ENCODE data around the gene ATP8A1.
"Not testable (repeated sequence)": the region's sequence is repeated elsewhere in the genome, so short reads cannot be mapped to it uniquely, and the experiment has no call there.

The ATP8A1 gene

DNA sequence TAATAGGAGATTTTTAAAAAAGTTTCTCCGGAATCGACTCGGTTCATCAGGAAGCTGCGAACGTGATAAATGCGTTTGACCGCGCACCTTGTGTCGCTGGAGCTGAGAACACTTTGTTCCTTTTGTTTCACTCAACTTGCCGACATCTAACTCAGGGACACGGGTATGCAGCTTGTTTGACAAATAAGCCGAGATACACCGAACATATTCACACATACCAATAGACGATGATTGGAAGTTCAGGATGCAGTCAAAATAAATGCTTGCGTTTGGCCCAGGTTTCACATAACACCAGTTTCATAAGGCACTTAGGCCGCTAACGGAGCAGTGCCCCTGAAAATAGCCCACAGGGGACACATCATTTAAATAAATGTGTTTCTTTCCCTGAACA lies 260.5 kb downstream of the ATP8A1 start:
- Histone ChIP-seq H3K4me3 (ENCODE audit: low read length) (no peak overlapping the region), H3K27me3 (ENCODE audit: control insufficient read depth, insufficient read depth, low read length) (peaks cover 68% of the 10 kb centered on the region), H3K9ac (ENCODE audit: low read depth, low read length) (no peak overlapping the region), H3K4me2 (ENCODE audit: low read length) (peak overlapping the region; percentile 80), H3K4me1 (ENCODE audit: control insufficient read depth, insufficient read depth, low read length) (peaks cover 7% of the 10 kb centered on the region), H3K36me3 (ENCODE audit: insufficient read depth, low read length) (no peaks in the 10 kb centered on the region), H3K9me3 (replicated peaks; ENCODE audit: low read length) (no peaks in the 10 kb centered on the region)

GRCh38 chr4:42395595-42395994 lies 261.3 kb downstream of the ATP8A1 start:
- Histone ChIP-seq H3K9ac (ENCODE audit: low read depth, low read length) (no peak overlapping the region), H3K4me1 (ENCODE audit: control insufficient read depth, insufficient read depth, low read length) (peaks cover 7% of the 10 kb centered on the region), H3K36me3 (ENCODE audit: insufficient read depth, low read length) (no peaks in the 10 kb centered on the region), H3K9me3 (replicated peaks; ENCODE audit: low read length) (no peaks in the 10 kb centered on the region), H3K4me2 (ENCODE audit: low read length) (no peak overlapping the region), H3K4me3 (ENCODE audit: low read length) (no peak overlapping the region), H3K27me3 (ENCODE audit: control insufficient read depth, insufficient read depth, low read length) (peaks cover 60% of the 10 kb centered on the region)

GRCh38 chr4:42392436-42392835 lies 264.5 kb downstream of the ATP8A1 start:
- Histone ChIP-seq H3K36me3 (ENCODE audit: insufficient read depth, low read length) (no peaks in the 10 kb centered on the region), H3K9ac (ENCODE audit: low read depth, low read length) (no peak overlapping the region), H3K9me3 (replicated peaks; ENCODE audit: low read length) (no peaks in the 10 kb centered on the region), H3K4me2 (ENCODE audit: low read length) (no peak overlapping the region), H3K4me1 (ENCODE audit: control insufficient read depth, insufficient read depth, low read length) (no peaks in the 10 kb centered on the region), H3K4me3 (ENCODE audit: low read length) (no peak overlapping the region), H3K27me3 (ENCODE audit: control insufficient read depth, insufficient read depth, low read length) (peaks cover 28% of the 10 kb centered on the region)

GRCh38 chr4:42391981-42392380 lies 264.9 kb downstream of the ATP8A1 start:
- no peaks in the 10 kb centered on the region for H3K4me1 ChIP-seq (ENCODE audit: control insufficient read depth, insufficient read depth, low read length)

DNA sequence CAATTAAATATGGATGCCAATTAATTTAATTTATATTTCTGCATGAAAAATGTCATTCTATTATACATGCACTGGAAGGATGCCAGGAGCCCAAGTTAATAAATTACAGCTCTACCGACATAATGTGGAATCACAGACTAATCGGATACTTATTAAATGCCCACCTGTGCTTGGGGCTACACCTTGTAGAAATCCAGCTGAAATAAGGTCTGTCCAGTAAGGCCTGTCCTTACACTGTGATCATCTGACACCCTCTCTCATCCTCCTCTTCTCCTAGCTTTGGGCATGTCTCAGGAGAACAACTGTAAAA lies 265.6 kb downstream of the ATP8A1 start:
- H3K4me1 ChIP-seq (ENCODE audit: control insufficient read depth, insufficient read depth, low read length): no peaks in the 10 kb centered on the region
- no peaks in the 10 kb centered on the region for H3K9me3 ChIP-seq (replicated peaks; ENCODE audit: low read length)
- no peaks in the 10 kb centered on the region for H3K36me3 ChIP-seq (ENCODE audit: insufficient read depth, low read length)
- H3K9ac ChIP-seq (ENCODE audit: low read depth, low read length): no peak overlapping the region
- H3K4me3 ChIP-seq (ENCODE audit: low read length): no peak overlapping the region
- H3K4me2 ChIP-seq (ENCODE audit: low read length): no peak overlapping the region
- H3K27me3 ChIP-seq (ENCODE audit: control insufficient read depth, insufficient read depth, low read length): peaks cover 17% of the 10 kb centered on the region

More at GRCh38 chr4:42391981-42392380, 264.9 kb downstream of the ATP8A1 start:
- H3K36me3 ChIP-seq (ENCODE audit: insufficient read depth, low read length): no peaks in the 10 kb centered on the region
- H3K4me3 ChIP-seq (ENCODE audit: low read length): no peak overlapping the region
- H3K4me2 ChIP-seq (ENCODE audit: low read length): no peak overlapping the region
- peaks cover 24% of the 10 kb centered on the region for H3K27me3 ChIP-seq (ENCODE audit: control insufficient read depth, insufficient read depth, low read length)
- no peak overlapping the region for H3K9ac ChIP-seq (ENCODE audit: low read depth, low read length)
- no peaks in the 10 kb centered on the region for H3K9me3 ChIP-seq (replicated peaks; ENCODE audit: low read length)

GRCh38 chr4:42390622-42391354 lies 266.1 kb downstream of the ATP8A1 start:
- H3K36me3 ChIP-seq (ENCODE audit: insufficient read depth, low read length): no peaks in the 10 kb centered on the region
- H3K9me3 ChIP-seq (replicated peaks; ENCODE audit: low read length): no peaks in the 10 kb centered on the region
- H3K4me2 ChIP-seq (ENCODE audit: low read length): no peak overlapping the region
- H3K4me1 ChIP-seq (ENCODE audit: control insufficient read depth, insufficient read depth, low read length): no peaks in the 10 kb centered on the region
- peaks cover 12% of the 10 kb centered on the region for H3K27me3 ChIP-seq (ENCODE audit: control insufficient read depth, insufficient read depth, low read length)
- no peak overlapping the region for H3K9ac ChIP-seq (ENCODE audit: low read depth, low read length)
- no peak overlapping the region for H3K4me3 ChIP-seq (ENCODE audit: low read length)

DNA sequence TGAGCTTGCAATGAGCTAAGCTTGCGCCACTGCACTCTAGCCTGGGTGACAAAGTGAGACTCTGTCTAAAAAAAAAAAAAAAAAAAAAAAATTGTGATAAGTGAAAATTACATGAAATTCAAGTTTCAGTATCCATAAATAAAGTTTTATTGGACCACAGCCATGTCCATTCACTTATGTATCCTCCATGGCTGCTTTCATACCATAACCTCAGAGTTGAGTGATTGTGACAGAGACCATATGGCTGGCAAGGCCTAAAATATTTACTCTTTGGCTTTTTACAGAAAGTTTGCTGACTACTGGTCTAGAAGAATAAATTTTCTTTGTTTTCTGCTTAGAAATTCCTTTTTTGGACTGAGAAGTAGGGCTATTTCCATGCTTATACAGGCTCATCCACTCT lies 271.4 kb downstream of the ATP8A1 start:
- no peaks in the 10 kb centered on the region for H3K27me3 ChIP-seq (ENCODE audit: control insufficient read depth, insufficient read depth, low read length)
- no peak overlapping the region for H3K4me3 ChIP-seq (ENCODE audit: low read length)
- no peak overlapping the region for H3K4me2 ChIP-seq (ENCODE audit: low read length)
- H3K9me3 ChIP-seq (replicated peaks; ENCODE audit: low read length): no peaks in the 10 kb centered on the region
- no peaks in the 10 kb centered on the region for H3K4me1 ChIP-seq (ENCODE audit: control insufficient read depth, insufficient read depth, low read length)
- H3K9ac ChIP-seq (ENCODE audit: low read depth, low read length): no peak overlapping the region
- no peaks in the 10 kb centered on the region for H3K36me3 ChIP-seq (ENCODE audit: insufficient read depth, low read length)

DNA sequence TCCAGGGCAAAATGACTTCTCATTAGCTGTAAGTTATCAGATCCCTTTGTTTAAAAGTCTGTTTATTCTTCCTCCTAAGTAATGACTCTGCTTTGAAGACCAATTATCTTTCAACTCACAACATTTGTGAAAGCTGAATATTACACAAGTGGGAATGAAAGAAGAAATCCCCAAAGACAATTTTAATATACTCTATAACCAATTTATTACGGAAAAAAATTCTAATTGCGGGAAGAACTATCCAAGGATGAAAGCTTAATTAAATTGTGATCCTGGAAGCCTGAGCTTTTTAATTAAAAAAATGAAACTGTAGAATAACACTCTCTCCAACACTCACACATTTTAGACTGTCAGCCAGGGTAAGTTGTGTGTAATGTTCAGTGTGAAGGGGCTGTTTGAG lies 275.2 kb downstream of the ATP8A1 start:
- H3K9me3 ChIP-seq (replicated peaks; ENCODE audit: low read length): no peaks in the 10 kb centered on the region
- H3K36me3 ChIP-seq (ENCODE audit: insufficient read depth, low read length): no peaks in the 10 kb centered on the region
- no peak overlapping the region for H3K4me2 ChIP-seq (ENCODE audit: low read length)
- no peaks in the 10 kb centered on the region for H3K4me1 ChIP-seq (ENCODE audit: control insufficient read depth, insufficient read depth, low read length)
- no peak overlapping the region for H3K9ac ChIP-seq (ENCODE audit: low read depth, low read length)
- H3K27me3 ChIP-seq (ENCODE audit: control insufficient read depth, insufficient read depth, low read length): no peaks in the 10 kb centered on the region
- H3K4me3 ChIP-seq (ENCODE audit: low read length): no peak overlapping the region

DNA sequence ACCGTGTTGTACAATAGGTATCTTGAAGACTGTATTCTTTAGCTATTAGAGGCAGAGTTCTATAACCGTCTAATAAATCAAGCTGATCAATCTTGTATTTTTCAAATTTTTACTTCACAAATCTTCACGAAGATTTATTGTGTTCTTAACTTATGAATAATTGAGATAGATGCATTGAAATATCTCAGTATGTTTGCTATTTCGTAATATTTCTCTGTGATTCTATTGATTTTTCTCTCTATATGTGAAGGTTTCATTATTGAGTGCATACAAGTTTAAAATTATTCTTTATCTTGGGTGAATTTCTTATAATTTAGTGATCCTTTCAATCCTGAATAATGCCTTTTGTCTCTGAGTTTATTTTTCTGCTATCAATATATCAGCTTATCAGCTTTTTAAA lies 279.4 kb downstream of the ATP8A1 start:
- Histone ChIP-seq H3K36me3 (ENCODE audit: insufficient read depth, low read length) (no peaks in the 10 kb centered on the region), H3K9me3 (replicated peaks; ENCODE audit: low read length) (no peaks in the 10 kb centered on the region), H3K4me1 (ENCODE audit: control insufficient read depth, insufficient read depth, low read length) (no peaks in the 10 kb centered on the region), H3K4me3 (ENCODE audit: low read length) (no peak overlapping the region), H3K4me2 (ENCODE audit: low read length) (no peak overlapping the region), H3K9ac (ENCODE audit: low read depth, low read length) (no peak overlapping the region), H3K27me3 (ENCODE audit: control insufficient read depth, insufficient read depth, low read length) (no peaks in the 10 kb centered on the region)

- H3K4me1 ChIP-seq (ENCODE audit: control insufficient read depth, insufficient read depth, low read length); H3K9ac ChIP-seq (ENCODE audit: low read depth, low read length): not testable (repeated sequence)
These were observed 284.6 kb downstream of the ATP8A1 start for GRCh38 chr4:42372303-42372702.

GRCh38 chr4:42371305-42372252 lies 285.3 kb downstream of the ATP8A1 start:
- no peaks in the 10 kb centered on the region for H3K27me3 ChIP-seq (ENCODE audit: control insufficient read depth, insufficient read depth, low read length)

More at GRCh38 chr4:42372303-42372702, 284.6 kb downstream of the ATP8A1 start:
- H3K27me3 ChIP-seq (ENCODE audit: control insufficient read depth, insufficient read depth, low read length); H3K4me3 ChIP-seq (ENCODE audit: low read length); H3K9me3 ChIP-seq (replicated peaks; ENCODE audit: low read length); H3K4me2 ChIP-seq (ENCODE audit: low read length); H3K36me3 ChIP-seq (ENCODE audit: insufficient read depth, low read length): not testable (repeated sequence)

More at GRCh38 chr4:42371305-42372252, 285.3 kb downstream of the ATP8A1 start:
- Histone ChIP-seq H3K9ac (ENCODE audit: low read depth, low read length) (no peak overlapping the region), H3K4me3 (ENCODE audit: low read length) (no peak overlapping the region), H3K4me2 (ENCODE audit: low read length) (no peak overlapping the region), H3K9me3 (replicated peaks; ENCODE audit: low read length) (no peaks in the 10 kb centered on the region), H3K4me1 (ENCODE audit: control insufficient read depth, insufficient read depth, low read length) (no peaks in the 10 kb centered on the region), H3K36me3 (ENCODE audit: insufficient read depth, low read length) (no peaks in the 10 kb centered on the region)

Data from skeletal muscle satellite cell (primary cell).